ENCODE results near the gene DYNC1H1. TPM values are rescaled to one million over a fixed set of nuclear protein-coding genes. Genes with fewer than 3 reads are reported as not detected.
"Not testable (repeated sequence)": the region's sequence is repeated elsewhere in the genome, so short reads cannot be mapped to it uniquely, and the experiment has no call there.

DYNC1H1 gene
- total RNA-seq, 1 experiment from 2014 or later: 167 TPM

- no peak for DNase-seq (ENCODE audit: low read depth)
These were observed 99.5 kb downstream of the DYNC1H1 start for GRCh38 chr14:102063808-102064429.

GRCh38 chr14:102064590-102064989, 100.2 kb downstream of the DYNC1H1 start:
- not testable (repeated sequence) for DNase-seq (ENCODE audit: low read depth)

- DNase-seq (ENCODE audit: low read depth): no peak
These were observed 101.7 kb downstream of the DYNC1H1 start for GRCh38 chr14:102066041-102066451.

GRCh38 chr14:102071283-102071998, 107.1 kb downstream of the DYNC1H1 start:
- DNase-seq (ENCODE audit: low read depth): peak; percentile 83

GRCh38 chr14:102074415-102074964, 110.1 kb downstream of the DYNC1H1 start:
- no peak for DNase-seq (ENCODE audit: low read depth)

GRCh38 chr14:102075155-102075554, 110.8 kb downstream of the DYNC1H1 start:
- no peak for DNase-seq (ENCODE audit: low read depth)

GRCh38 chr14:102077382-102077709, 113.0 kb downstream of the DYNC1H1 start:
- no peak for DNase-seq (ENCODE audit: low read depth)

GRCh38 chr14:102078361-102078791, 114.0 kb downstream of the DYNC1H1 start:
- DNase-seq (ENCODE audit: low read depth): not testable (repeated sequence)

- DNase-seq (ENCODE audit: low read depth): no peak
These were observed 114.7 kb downstream of the DYNC1H1 start for GRCh38 chr14:102078831-102079699.

- DNase-seq (ENCODE audit: low read depth): no peak
These were observed 115.3 kb downstream of the DYNC1H1 start for GRCh38 chr14:102079700-102079979.

GRCh38 chr14:102080183-102081080, 116.1 kb downstream of the DYNC1H1 start:
- DNase-seq (ENCODE audit: low read depth): no peak

GRCh38 chr14:102081231-102082080, 117.1 kb downstream of the DYNC1H1 start:
- DNase-seq (ENCODE audit: low read depth): no peak

- not testable (repeated sequence) for DNase-seq (ENCODE audit: low read depth)
These were observed 120.1 kb downstream of the DYNC1H1 start for GRCh38 chr14:102084522-102084921.

- DNase-seq (ENCODE audit: low read depth): no peak
These were observed 120.6 kb downstream of the DYNC1H1 start for GRCh38 chr14:102084931-102085330.

- no peak for DNase-seq (ENCODE audit: low read depth)
These were observed 121.1 kb downstream of the DYNC1H1 start for GRCh38 chr14:102085488-102085887.

- DNase-seq (ENCODE audit: low read depth): peak; percentile 59
These were observed 121.8 kb downstream of the DYNC1H1 start for GRCh38 chr14:102085948-102086708.

- DNase-seq (ENCODE audit: low read depth): no peak
These were observed 122.3 kb downstream of the DYNC1H1 start for GRCh38 chr14:102086709-102086971.

- DNase-seq (ENCODE audit: low read depth): peak; percentile 86
These were observed 122.8 kb downstream of the DYNC1H1 start, which contains the start of gene HSP90AA1 for GRCh38 chr14:102086972-102087761. HSP90AA1 (minus strand) TSS chr14:102087044; CDS start chr14:102086378, 666 bp downstream.

- DNase-seq (ENCODE audit: low read depth): no peak
These were observed 123.3 kb downstream of the DYNC1H1 start for GRCh38 chr14:102087762-102088011.
